Left lung (tissue), 10 donors: ENCODE results near the gene HECTD4. TPM values are rescaled to one million over a fixed set of nuclear protein-coding genes. Genes with fewer than 3 reads are reported as not detected.

ENCODE experiments used
- ATAC-seq: fragments of 200-7000 bp; cut with Tn5 transposase; one replicate; pipeline ENCODE4 v1.9.1; 2020; ENCODE audit warnings: moderate library complexity
- DNase-seq, 4 donors: peaks; one replicate each; pipeline ENCODE4 v3.0.0-alpha.2; 2013 to 2020
- H3K27ac ChIP-seq, 2 donors: fragments of 200-600 bp; sonication (generic) in 1 of 2; one replicate each; pipeline versions ENCODE4 v1.5.0 to v1.8.0; 2020 to 2021
- H3K27me3 ChIP-seq, 2 donors: fragments of 200-600 bp; sonication (generic) in 1 of 2; one replicate each; pipeline versions ENCODE4 v1.5.0 to v1.8.0; 2020 to 2021
- H3K36me3 ChIP-seq, 2 donors: fragments of 200-600 bp; sonication (generic) in 1 of 2; one replicate each; pipeline versions ENCODE4 v1.5.0 to v1.8.0; 2020 to 2021
- H3K4me1 ChIP-seq, 2 donors: fragments of 200-600 bp; one replicate each; pipeline ENCODE4 v1.8.0; 2021
- H3K4me3 ChIP-seq, 2 donors: fragments of 200-600 bp; sonication (generic) in 1 of 2; one replicate each; pipeline versions ENCODE4 v1.5.0 to v1.8.0; 2020 to 2021; ENCODE audit warnings: mild to moderate bottlenecking in 1 of 2
- H3K9me3 ChIP-seq, 2 donors: fragments of 200-600 bp; sonication (generic) in 1 of 2; one replicate each; pipeline versions ENCODE4 v1.5.0 to v1.8.0; 2020 to 2021
- CTCF ChIP-seq, 2 donors: fragments of 200-600 bp; sonication (generic) in 1 of 2; IDR thresholded peaks; one replicate each; pipeline versions ENCODE4 v1.5.0 to v1.8.0; 2021; ENCODE audit warnings: antibody characterized with exemption in 2 of 2
- intact Hi-C, 2 donors: fragments of 100-400 bp; cut with DNase I; formaldehyde crosslinking; loops; one replicate each; pipeline versions ENCODE4 v1.11.2 to v1.14.2; 2022
- polyA plus RNA-seq, 6 donors: library from polyadenylated mRNA; unstranded; fragments of 120-200 nt; gene quantifications; one replicate each; pipeline ENCODE4 v1.2.1, GENCODE V29; 2013; ENCODE audit not compliant: insufficient read length in 6 of 6
- total RNA-seq, 2 donors: library from RNA; stranded (reverse); fragmentation: NEBNext Ultra II Directional; extraction: Animal tissue kit (Norgen Biotek cat#: 25700); gene quantifications; one replicate each; pipeline ENCODE4 v1.2.1, GENCODE V29; 2021
- donor health status: DM: no; HTN: yes; CAD: no.
- donor health status: DM: no; HTN: no; CAD: no.

The HECTD4 gene
- total and polyA plus RNA-seq, 8 donors: 41.3 to 78.6 (median 64.9) TPM

GRCh38 chr12:112321245-112321644, 61.0 kb downstream of the HECTD4 start:
- ATAC-seq (no peak), DNase-seq (no peak)
- intact Hi-C loops: no loop called here
- Histone ChIP-seq H3K27ac (no peak overlapping the region), H3K4me1 (no peaks in the 10 kb centered on the region), H3K36me3 (peaks cover 0 to 21% of the 10 kb centered on the region in 2 donors), H3K27me3 (no peaks in the 10 kb centered on the region), H3K9me3 (no peaks in the 10 kb centered on the region), H3K4me3 (no peak overlapping the region)
- TF ChIP-seq CTCF (IDR thresholded peaks at IDR 0.05): no peak

- no peak for ATAC-seq
- intact Hi-C loops: no loop called here
- Histone ChIP-seq H3K9me3 (no peaks in the 10 kb centered on the region), H3K36me3 (peaks cover 0 to 26% of the 10 kb centered on the region in 2 donors), H3K4me3 (no peak overlapping the region), H3K4me1 (no peaks in the 10 kb centered on the region), H3K27ac (no peak overlapping the region), H3K27me3 (no peaks in the 10 kb centered on the region)
- DNase-seq: no peak
- no peak for TF ChIP-seq CTCF (IDR thresholded peaks at IDR 0.05)
Observed at GRCh38 chr12:112319395-112319794, 62.8 kb downstream of the HECTD4 start.

- H3K4me3 ChIP-seq: no peak overlapping the region
- DNase-seq (no peak), ATAC-seq (no peak)
- no peaks in the 10 kb centered on the region for H3K27me3 ChIP-seq
- H3K9me3 ChIP-seq: no peaks in the 10 kb centered on the region
- intact Hi-C loops: no loop called here
- H3K27ac ChIP-seq: no peak overlapping the region
- H3K36me3 ChIP-seq: peaks cover 0 to 45% of the 10 kb centered on the region in 2 donors
- no peaks in the 10 kb centered on the region for H3K4me1 ChIP-seq
- TF ChIP-seq CTCF (IDR thresholded peaks at IDR 0.05): no peak
Observed at GRCh38 chr12:112317481-112317880, 64.8 kb downstream of the HECTD4 start.

- no peaks in the 10 kb centered on the region for H3K9me3 ChIP-seq
- H3K27ac ChIP-seq: no peak overlapping the region
- no peak for TF ChIP-seq CTCF (IDR thresholded peaks at IDR 0.05)
- peaks cover 0 to 54% of the 10 kb centered on the region in 2 donors for H3K36me3 ChIP-seq
- no peaks in the 10 kb centered on the region for H3K27me3 ChIP-seq
- ATAC-seq (no peak), DNase-seq (no peak)
- no peaks in the 10 kb centered on the region for H3K4me1 ChIP-seq
- H3K4me3 ChIP-seq: no peak overlapping the region
- intact Hi-C loops: no loop called here
Observed at GRCh38 chr12:112314981-112315380, 67.2 kb downstream of the HECTD4 start.

GRCh38 chr12:112309797-112310196, 72.4 kb downstream of the HECTD4 start:
- DNase-seq: no peak

More at GRCh38 chr12:112309797-112310196, 72.4 kb downstream of the HECTD4 start:
- H3K27me3 ChIP-seq: no peaks in the 10 kb centered on the region
- peaks cover 0 to 65% of the 10 kb centered on the region in 2 donors for H3K36me3 ChIP-seq
- no peak for TF ChIP-seq CTCF (IDR thresholded peaks at IDR 0.05)
- H3K4me3 ChIP-seq: no peak overlapping the region
- H3K9me3 ChIP-seq: no peaks in the 10 kb centered on the region
- no peak overlapping the region for H3K27ac ChIP-seq
- H3K4me1 ChIP-seq: no peaks in the 10 kb centered on the region
- no peak for ATAC-seq
- intact Hi-C loops: no loop called here
